ENCODE measurements around the gene MSI1. TPM values are rescaled to one million over a fixed set of nuclear protein-coding genes. Genes with fewer than 3 reads are reported as not detected.

MSI1 gene
- total and polyA plus RNA-seq, 3 experiments from 2014 or later: 0.22 TPM; not detected in 1

DNA sequence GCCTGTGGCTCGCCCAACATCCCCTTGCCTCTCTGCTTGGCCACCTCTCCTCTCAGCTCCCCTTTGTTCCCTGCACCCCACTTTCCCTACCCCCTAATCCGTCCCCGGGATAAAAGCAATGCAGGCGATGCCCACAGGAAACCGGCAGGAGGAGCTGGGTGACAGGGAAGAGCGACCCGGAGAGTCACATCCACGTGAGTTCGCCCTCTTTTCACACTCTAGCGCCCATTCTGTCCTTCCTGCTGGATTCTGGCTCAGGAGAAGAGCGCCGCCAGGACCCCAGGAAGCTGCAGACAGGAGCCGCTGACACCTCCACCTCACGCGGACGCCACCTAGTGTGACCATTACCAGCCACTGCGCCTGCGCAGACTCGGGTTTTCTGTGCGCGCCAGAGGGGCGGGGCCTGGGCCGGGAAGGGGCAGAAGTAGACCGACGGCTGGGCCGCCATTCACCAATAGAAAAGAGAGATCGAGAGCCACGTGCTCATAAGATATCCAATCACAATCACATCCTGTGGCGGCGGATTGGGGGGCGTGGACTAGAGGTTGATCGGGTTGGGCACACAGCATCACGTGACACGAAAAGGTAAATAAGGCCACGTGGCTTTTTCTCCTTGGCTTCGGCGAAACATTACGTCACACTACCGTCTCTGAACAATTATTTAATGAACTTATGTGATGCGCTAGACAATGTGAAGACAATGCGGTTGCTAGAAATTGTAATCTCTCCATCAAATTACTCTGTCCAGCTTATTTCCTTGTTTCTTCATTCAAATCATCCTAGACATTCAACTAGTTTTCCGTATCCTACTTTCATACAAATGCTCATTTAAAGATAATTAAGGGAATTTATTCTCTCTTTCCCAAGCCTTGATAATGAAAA lies 51.5 kb downstream of the MSI1 start:
- DNase-seq: peak; percentile 99 to 100 (median 100)
- Mint-ChIP-seq H3K27ac (peak overlapping the region; percentile 78 to 99 (median 96)), H3K4me3 (peak overlapping the region; percentile 64 to 94 (median 88)), H3K4me1 (peaks cover 13 to 16% (median 15%) of the 10 kb centered on the region in 3 donors), H3K9me3 (no peaks in the 10 kb centered on the region), H3K27me3 (no peaks in the 10 kb centered on the region), H3K36me3 (no peaks in the 10 kb centered on the region)
- H3K27ac ChIP-seq (ENCODE audit: low read depth, low read length): peak overlapping the region; percentile 68
- CTCF ChIA-PET: interaction anchor here (0.6 to 3.1 kb wide), 11 partner anchors 9 to 182 kb away, joined by 3 to 18 read pairs (median 4); partner anchors contain the start of genes PLA2G1B, RNU4-1 and SIRT4
- peak overlapping the region; percentile 69 for H3K4me3 ChIP-seq (ENCODE audit: low read length)
- H3K36me3 ChIP-seq (ENCODE audit: insufficient read depth, low read length): no peaks in the 10 kb centered on the region
- POLR2A ChIA-PET: interaction anchor here (0.7 to 2.2 kb wide), 8 partner anchors 9 to 211 kb away, joined by 3 to 13 read pairs (median 6); partner anchors contain the start of genes COQ5, RNU4-1, RNU4-2 and RPLP0
- no peaks in the 10 kb centered on the region for H3K27me3 ChIP-seq (ENCODE audit: insufficient read depth, low read length, poor library complexity, severe bottlenecking)
- peaks cover 12% of the 10 kb centered on the region for H3K4me1 ChIP-seq (ENCODE audit: insufficient read depth, low read length)
- H3K9me3 ChIP-seq (ENCODE audit: low read length): no peaks in the 10 kb centered on the region

DNA sequence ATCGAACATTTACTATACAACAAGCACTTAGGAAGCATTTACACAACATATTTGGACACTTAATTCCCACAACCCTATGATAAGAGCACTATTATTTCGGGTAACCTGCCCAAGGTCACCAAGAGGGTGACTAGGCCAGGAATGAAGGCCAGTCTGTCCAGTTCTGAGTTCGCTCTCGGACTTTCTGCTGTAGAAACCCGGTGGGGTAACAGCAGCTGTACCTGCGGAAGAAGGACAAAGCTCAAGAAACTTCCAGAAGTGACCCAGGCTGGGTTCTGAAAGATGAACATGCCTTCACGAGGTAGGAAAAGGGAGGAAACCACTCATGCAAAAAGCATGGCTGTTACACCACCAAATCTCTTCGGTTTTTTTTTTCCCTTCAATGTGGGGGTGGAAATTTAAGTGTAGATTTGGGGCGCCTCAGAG lies 52.2 kb downstream of the MSI1 start:
- H3K27ac ChIP-seq (ENCODE audit: low read depth, low read length): peak overlapping the region; percentile 68
- CTCF ChIA-PET: interaction anchor here (0.6 to 3.1 kb wide), 10 partner anchors 9 to 182 kb away, joined by 3 to 18 read pairs (median 4); partner anchors contain the start of genes PLA2G1B, RNU4-1 and SIRT4

GRCh38 chr12:120314220-120314619 lies 54.7 kb downstream of the MSI1 start:
- H3K9me3 Mint-ChIP-seq: no peaks in the 10 kb centered on the region
- POLR2A ChIA-PET: interaction anchor here (1.3 kb wide), 1 partner anchor 22 kb away, joined by 4 read pairs; the partner anchor contains the start of gene RNU4-2

More for the DNA sequence above, 52.2 kb downstream of the MSI1 start:
- Mint-ChIP-seq H3K9me3 (no peaks in the 10 kb centered on the region), H3K36me3 (no peaks in the 10 kb centered on the region), H3K4me1 (peaks cover 13 to 16% (median 15%) of the 10 kb centered on the region in 3 donors), H3K27me3 (no peaks in the 10 kb centered on the region), H3K4me3 (peak overlapping the region; percentile 64 to 94 (median 88)), H3K27ac (peak overlapping the region; percentile 78 to 99 (median 96))
- POLR2A ChIA-PET: interaction anchor here (0.7 to 2.2 kb wide), 7 partner anchors 10 to 212 kb away, joined by 3 to 13 read pairs (median 6); partner anchors contain the start of genes COQ5, RNU4-1, RNU4-2 and RPLP0
- H3K4me3 ChIP-seq (ENCODE audit: low read length): peak overlapping the region; percentile 69
- H3K9me3 ChIP-seq (ENCODE audit: low read length): no peaks in the 10 kb centered on the region
- no peak for DNase-seq
- no peaks in the 10 kb centered on the region for H3K36me3 ChIP-seq (ENCODE audit: insufficient read depth, low read length)
- peaks cover 12% of the 10 kb centered on the region for H3K4me1 ChIP-seq (ENCODE audit: insufficient read depth, low read length)
- H3K27me3 ChIP-seq (ENCODE audit: insufficient read depth, low read length, poor library complexity, severe bottlenecking): no peaks in the 10 kb centered on the region

GRCh38 chr12:120301962-120302815 lies 66.8 kb downstream of the MSI1 start, which contains the start of gene SIRT4:
Gene SIRT4, plus strand, starts transcription at chr12:120302321. Its CDS starts 1,241 bp downstream, at chr12:120303562.
- H3K36me3 ChIP-seq (ENCODE audit: insufficient read depth, low read length): no peaks in the 10 kb centered on the region
- no peaks in the 10 kb centered on the region for H3K27me3 Mint-ChIP-seq
- peak within 1 kb of the TSS; percentile 88 to 98 (median 95) for H3K4me3 Mint-ChIP-seq
- H3K9me3 ChIP-seq (ENCODE audit: low read length): no peaks in the 10 kb centered on the region
- peaks cover 0 to 4% (median 0%) of the 10 kb centered on the region in 3 donors for H3K36me3 Mint-ChIP-seq
- peak within 1 kb of the TSS; percentile 100 for H3K4me3 ChIP-seq (ENCODE audit: low read length)
- CTCF ChIA-PET: interaction anchor here (0.6 to 2.1 kb wide), 16 partner anchors 10 to 347 kb away, joined by 3 to 41 read pairs (median 4); partner anchors contain the start of genes PXN, RNU4-1 and RNU4-2
- POLR2A ChIA-PET: interaction anchor here (0.7 to 2.6 kb wide), 5 partner anchors 10 to 101 kb away, joined by 3 to 84 read pairs (median 6); partner anchors contain the start of genes PXN, RNU4-1 and RNU4-2
- no peaks in the 10 kb centered on the region for H3K9me3 Mint-ChIP-seq
- peak within 1 kb of the TSS; percentile 38 for H3K27ac ChIP-seq (ENCODE audit: low read depth, low read length)
- H3K27me3 ChIP-seq (ENCODE audit: insufficient read depth, low read length, poor library complexity, severe bottlenecking): no peaks in the 10 kb centered on the region
- peak; percentile 82 to 91 (median 85) for DNase-seq
- peak within 1 kb of the TSS; percentile 60 to 94 (median 92) for H3K27ac Mint-ChIP-seq
- peaks cover 6 to 10% (median 7%) of the 10 kb centered on the region in 3 donors for H3K4me1 Mint-ChIP-seq
- no peaks in the 10 kb centered on the region for H3K4me1 ChIP-seq (ENCODE audit: insufficient read depth, low read length)

More at GRCh38 chr12:120314220-120314619, 54.7 kb downstream of the MSI1 start:
- no peak overlapping the region for H3K4me3 Mint-ChIP-seq
- Histone ChIP-seq H3K36me3 (ENCODE audit: insufficient read depth, low read length) (no peaks in the 10 kb centered on the region), H3K4me3 (ENCODE audit: low read length) (no peak overlapping the region), H3K4me1 (ENCODE audit: insufficient read depth, low read length) (peaks cover 12% of the 10 kb centered on the region), H3K27ac (ENCODE audit: low read depth, low read length) (no peak overlapping the region), H3K27me3 (ENCODE audit: insufficient read depth, low read length, poor library complexity, severe bottlenecking) (no peaks in the 10 kb centered on the region), H3K9me3 (ENCODE audit: low read length) (no peaks in the 10 kb centered on the region)
- CTCF ChIA-PET: interaction anchor here (1.1 to 3.4 kb wide), 2 partner anchors 12 to 13 kb away, joined by 3 to 19 read pairs; partner anchors contain the start of gene SIRT4
- DNase-seq: no peak
- no peak overlapping the region for H3K27ac Mint-ChIP-seq
- H3K4me1 Mint-ChIP-seq: peaks cover 13 to 16% (median 15%) of the 10 kb centered on the region in 3 donors
- no peaks in the 10 kb centered on the region for H3K36me3 Mint-ChIP-seq
- H3K27me3 Mint-ChIP-seq: no peaks in the 10 kb centered on the region

- peaks cover 4 to 7% (median 5%) of the 10 kb centered on the region in 3 donors for H3K4me1 Mint-ChIP-seq
- POLR2A ChIA-PET: interaction anchor here (0.5 to 4.4 kb wide), 18 partner anchors 10 to 1500 kb away, joined by 3 to 84 read pairs (median 6); partner anchors contain the start of genes DYNLL1, MLEC, PXN and RHOF
- H3K27ac Mint-ChIP-seq: no peak within 1 kb of the TSS
- Histone ChIP-seq H3K9me3 (ENCODE audit: low read length) (no peaks in the 10 kb centered on the region), H3K27ac (ENCODE audit: low read depth, low read length) (peak within 1 kb of the TSS; percentile 100), H3K36me3 (ENCODE audit: insufficient read depth, low read length) (no peaks in the 10 kb centered on the region), H3K4me1 (ENCODE audit: insufficient read depth, low read length) (peaks cover 16% of the 10 kb centered on the region), H3K4me3 (ENCODE audit: low read length) (peak within 1 kb of the TSS; percentile 91), H3K27me3 (ENCODE audit: insufficient read depth, low read length, poor library complexity, severe bottlenecking) (no peaks in the 10 kb centered on the region)
- no peaks in the 10 kb centered on the region for H3K36me3 Mint-ChIP-seq
- no peak within 1 kb of the TSS for H3K4me3 Mint-ChIP-seq
- CTCF ChIA-PET: interaction anchor here (0.7 to 4.9 kb wide), 8 partner anchors 9 to 91 kb away, joined by 3 to 41 read pairs (median 8); partner anchors contain the start of genes PXN, RPLP0 and SIRT4
- peak; percentile 52 to 90 (median 85) for DNase-seq
- peaks cover 0 to 3% (median 0%) of the 10 kb centered on the region in 5 donors for H3K9me3 Mint-ChIP-seq
- H3K27me3 Mint-ChIP-seq: no peaks in the 10 kb centered on the region
Measured at GRCh38 chr12:120292661-120293531, 76.1 kb downstream of the MSI1 start, which contains the start of gene RNU4-1. Gene RNU4-1, minus strand, starts transcription at chr12:120293237.

DNA sequence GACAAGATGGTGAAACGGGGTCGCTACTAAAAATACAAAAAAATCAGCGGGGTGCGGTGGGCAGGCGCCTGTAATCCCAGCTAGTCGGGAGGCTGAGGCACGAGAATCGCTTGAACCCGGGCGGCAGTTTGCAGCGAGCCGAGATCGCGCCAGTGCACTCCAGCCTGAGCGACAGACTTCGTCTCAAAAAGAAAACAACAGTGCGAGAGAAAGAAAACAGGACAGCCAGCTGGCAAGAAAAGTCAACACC lies 76.6 kb downstream of the MSI1 start:
- Histone ChIP-seq H3K27ac (ENCODE audit: low read depth, low read length) (peak overlapping the region; percentile 100), H3K36me3 (ENCODE audit: insufficient read depth, low read length) (no peaks in the 10 kb centered on the region), H3K27me3 (ENCODE audit: insufficient read depth, low read length, poor library complexity, severe bottlenecking) (no peaks in the 10 kb centered on the region), H3K4me1 (ENCODE audit: insufficient read depth, low read length) (peaks cover 16% of the 10 kb centered on the region), H3K9me3 (ENCODE audit: low read length) (no peaks in the 10 kb centered on the region), H3K4me3 (ENCODE audit: low read length) (peak overlapping the region; percentile 91)
- no peak overlapping the region for H3K27ac Mint-ChIP-seq
- no peaks in the 10 kb centered on the region for H3K36me3 Mint-ChIP-seq
- peaks cover 0 to 3% (median 0%) of the 10 kb centered on the region in 5 donors for H3K9me3 Mint-ChIP-seq
- H3K4me3 Mint-ChIP-seq: no peak overlapping the region
- H3K4me1 Mint-ChIP-seq: peaks cover 4 to 7% (median 5%) of the 10 kb centered on the region in 3 donors
- CTCF ChIA-PET: interaction anchor here (1.7 to 4.9 kb wide), 7 partner anchors 10 to 91 kb away, joined by 3 to 41 read pairs (median 9); partner anchors contain the start of genes PXN, RPLP0 and SIRT4
- POLR2A ChIA-PET: interaction anchor here (0.7 to 4.4 kb wide), 17 partner anchors 10 to 1501 kb away, joined by 3 to 84 read pairs (median 6); partner anchors contain the start of genes DYNLL1, MLEC, PXN and RHOF
- no peak for DNase-seq
- H3K27me3 Mint-ChIP-seq: no peaks in the 10 kb centered on the region
